Heart left ventricle (tissue), 13 donors: ENCODE results near the gene CHIC2.

ENCODE experiments used
- CTCF ChIP-seq, 12 donors: fragments of 200-600 bp; sonication (generic) in 4 of 12; IDR thresholded peaks; one replicate each; pipeline versions ENCODE4 v1.5.0 to v1.8.0; 2018 to 2022; ENCODE audit warnings: antibody characterized with exemption in 12 of 12, mild to moderate bottlenecking in 5 of 12
- POLR2A ChIP-seq, 2 donors: fragments of 450-650 bp; IDR thresholded peaks; one replicate each; pipeline ENCODE4 v1.6.1; 2017; ENCODE audit warnings: antibody characterized with exemption in 2 of 2, mild to moderate bottlenecking in 2 of 2, moderate library complexity in 2 of 2
- donor health status: ischemic (EF 13 %, LVEDD 7.1; RV severe dilation, severe dysfunction).
- donor health status: DM: no; HTN: yes; CAD: no.
- donor health status: DM: no; HTN: no; CAD: no.
- donor health status: ischemic (EF 25% LVEDD 6.9; RV normal size, moderate dysfunction).
- donor health status: ischemic (EF 25% LVEDD 5.7; RV mildly dilated, moderate dysfunction).
- donor health status: ischemic (EF 35%, LVEDD 5.7; RV mildly dilated, moderate dysfunction).
- donor health status: nonischemic (EF 11% LVEDD 7.7; RV severe dilation, severe dysfunction).
- donor health status: DM: yes; HTN: yes; CAD: no.
- donor health status: PGD.
- donor health status: ischemic (EF 29% LVEDD 5.4; RV normal size, mild dysfunction).
- donor health status: nonischemic (EF 23%, LVEDD 6.1; RV moderate dilation, normal function).

GRCh38 chr4:54076673-54077072 is 12.3 kb upstream of the CHIC2 start:
- TF ChIP-seq CTCF (IDR thresholded peaks at IDR 0.05), result no peak
- no peak for TF ChIP-seq POLR2A (IDR thresholded peaks at IDR 0.05)
